Endometrial microvascular endothelial cells (primary cell): Measurements from ENCODE around the gene STXBP5L. TPM values are rescaled to one million over a fixed set of nuclear protein-coding genes. Genes with fewer than 3 reads are reported as not detected.
"Not testable (repeated sequence)": the region's sequence is repeated elsewhere in the genome, so short reads cannot be mapped to it uniquely, and the experiment has no call there.

Source experiments
- in situ Hi-C: cut with HindIII; loops from 2 replicates; pipeline ENCODE4 v1.10.0; 2017; ENCODE audit warnings: low sequenced_read_pairs, low pct_unique_long_range_greater_than_20kb; ENCODE audit errors: inconsistent ontology term
- total RNA-seq: library from RNA; depleted of rRNA; stranded (reverse); fragments of >200 nt; gene quantifications from one replicate; pipeline ENCODE4 v1.2.3, GENCODE V29; 2015; ENCODE audit errors: inconsistent ontology term

STXBP5L gene
- total RNA-seq, 1 donor from 2014 or later = not detected

- in situ Hi-C loops = no loop called here
These were observed 75.8 kb downstream of the STXBP5L start for GRCh38 chr3:120983841-120984240.

GRCh38 chr3:120985242-120985641, 77.2 kb downstream of the STXBP5L start:
- in situ Hi-C loops = no loop called here

- in situ Hi-C loops = no loop called here
These were observed 81.0 kb downstream of the STXBP5L start for GRCh38 chr3:120988994-120989393.

GRCh38 chr3:121018917-121019321, 110.9 kb downstream of the STXBP5L start:
- in situ Hi-C loops = no loop called here

- in situ Hi-C loops = no loop called here
These were observed 155.6 kb downstream of the STXBP5L start for GRCh38 chr3:121063628-121064027.

GRCh38 chr3:121064121-121064520, 156.1 kb downstream of the STXBP5L start:
- in situ Hi-C loops = no loop called here

DNA sequence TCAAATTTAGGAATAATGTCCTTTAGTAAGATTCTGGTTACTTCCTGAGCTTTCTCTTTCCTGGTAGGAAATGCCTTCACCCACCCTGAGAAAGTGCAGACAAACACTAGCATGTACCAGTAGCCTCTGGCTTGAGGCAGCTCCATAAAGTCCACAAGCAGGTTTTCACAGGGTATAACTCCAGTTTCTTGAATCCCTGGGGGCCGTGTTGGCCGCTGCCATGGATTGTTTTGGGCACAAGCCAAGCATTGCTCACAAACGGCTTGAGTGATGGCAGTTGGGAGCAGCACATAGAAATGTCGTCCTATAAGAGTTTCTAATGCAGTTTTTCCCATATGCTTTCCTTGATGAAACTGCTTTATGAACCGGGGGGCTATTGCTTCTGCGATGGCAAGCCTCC, 164.1 kb downstream of the STXBP5L start:
- in situ Hi-C loops = no loop called here

GRCh38 chr3:121073011-121073410, 165.0 kb downstream of the STXBP5L start:
- in situ Hi-C loops = no loop called here

DNA sequence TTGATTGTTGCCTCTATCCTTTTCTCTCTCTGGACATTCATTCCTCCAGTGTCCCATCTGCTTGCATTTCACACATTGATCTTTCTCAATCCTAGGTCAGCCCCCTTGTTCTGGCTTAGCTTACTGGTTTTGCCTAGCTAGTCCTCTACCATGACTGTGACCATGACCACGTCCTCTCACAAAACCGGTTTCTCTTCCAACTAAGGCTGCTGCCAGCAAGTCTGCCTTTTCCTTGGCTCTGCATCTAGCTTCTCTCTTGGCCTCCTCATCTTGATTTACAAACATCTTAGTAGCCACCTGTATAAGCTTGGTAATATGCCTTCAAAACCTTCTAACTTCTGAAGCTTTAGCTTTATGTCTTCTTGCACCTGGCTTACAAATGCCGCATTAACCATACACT, 167.2 kb downstream of the STXBP5L start:
- in situ Hi-C loops = no loop called here

DNA sequence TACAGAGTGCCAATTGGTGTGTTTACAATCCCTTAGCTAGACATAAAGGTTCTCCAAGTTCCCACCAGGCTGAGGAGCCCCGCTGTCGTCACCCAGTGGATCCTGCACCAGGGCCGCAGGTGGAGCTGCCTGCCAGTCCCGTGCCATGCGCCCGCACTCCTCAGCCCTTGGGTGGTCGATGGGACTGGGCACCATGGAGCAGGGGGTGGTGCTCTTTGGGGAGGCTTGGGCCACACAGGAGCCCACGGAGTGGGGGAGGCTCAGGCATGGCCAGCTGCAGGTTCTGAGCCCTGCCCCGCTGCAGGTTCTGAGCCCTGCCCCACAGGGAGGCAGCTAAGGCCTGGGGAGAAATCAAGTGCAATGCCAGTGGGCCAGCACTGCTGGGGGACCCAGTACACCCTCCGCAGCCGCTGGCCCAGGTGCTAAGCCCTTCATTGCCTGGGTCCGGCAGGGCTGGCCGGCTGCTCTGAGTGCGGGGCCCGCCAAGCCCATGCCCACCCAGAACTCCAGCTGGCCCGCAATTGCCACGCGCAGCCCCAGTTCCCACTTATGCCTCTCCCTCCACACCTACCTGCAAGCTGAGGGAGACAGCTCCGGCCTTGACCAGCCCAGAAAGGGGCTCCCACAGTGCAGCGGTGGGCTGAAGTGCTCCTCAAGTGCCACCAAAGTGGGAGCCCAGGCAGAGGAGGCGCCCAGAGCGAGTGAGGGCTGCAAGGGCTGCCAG, 170.5 kb downstream of the STXBP5L start:
- in situ Hi-C loops = not testable (repeated sequence)

GRCh38 chr3:121096953-121097352, 188.9 kb downstream of the STXBP5L start:
- in situ Hi-C loops = no loop called here

- in situ Hi-C loops = not testable (repeated sequence)
These were observed 203.1 kb downstream of the STXBP5L start for GRCh38 chr3:121111086-121111485.

DNA sequence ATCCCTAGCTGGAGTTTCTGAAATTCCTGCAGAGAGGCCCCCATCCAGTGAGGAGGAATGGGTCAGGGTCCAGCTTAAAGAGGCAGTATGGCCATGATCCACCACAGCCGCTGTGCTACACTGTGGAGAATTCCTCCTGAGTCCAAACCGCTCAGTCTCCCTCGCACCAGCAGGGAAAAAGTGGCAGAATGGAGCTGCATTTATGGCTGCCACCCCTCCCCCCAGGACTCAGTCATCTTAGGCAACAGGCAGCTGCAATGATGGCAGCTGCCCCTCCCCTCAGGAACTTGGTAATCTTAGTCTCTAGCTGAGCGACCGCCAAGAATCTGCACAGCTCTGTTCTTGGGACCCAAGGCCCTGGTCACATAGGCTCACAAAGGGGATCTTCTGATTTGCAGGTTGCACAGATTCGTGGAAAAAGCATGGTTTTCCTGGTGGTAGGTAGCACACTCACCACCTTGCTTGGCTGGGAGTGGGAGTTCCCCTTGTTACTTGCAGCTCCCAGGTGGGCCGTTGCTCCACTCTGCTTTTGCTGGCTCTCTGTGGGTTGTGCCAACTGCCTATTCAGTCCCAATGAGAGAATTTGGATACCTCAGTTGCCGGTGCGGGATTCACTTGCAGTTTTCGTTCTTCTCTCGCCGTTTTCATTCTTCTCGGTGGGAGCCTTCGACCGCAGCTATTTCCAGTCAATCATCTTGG, 204.1 kb downstream of the STXBP5L start:
- in situ Hi-C loops = no loop called here

GRCh38 chr3:121126033-121126706, 218.2 kb downstream of the STXBP5L start:
- in situ Hi-C loops = no loop called here

DNA sequence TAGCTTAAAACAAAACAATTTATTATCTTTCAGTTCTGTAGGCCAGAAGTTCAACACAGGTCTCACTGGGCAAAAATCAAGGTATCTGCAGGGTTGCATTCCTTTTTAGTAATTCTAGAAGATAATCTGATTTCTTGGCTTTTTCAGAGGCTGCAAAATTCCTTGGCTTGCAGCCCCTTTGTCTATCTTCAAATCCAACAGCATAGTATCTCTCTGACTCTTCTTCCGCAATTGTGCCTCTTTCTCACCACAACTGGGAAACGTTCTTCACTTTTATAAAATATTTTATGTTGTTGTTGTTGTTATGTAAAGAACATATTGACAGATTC, 218.7 kb downstream of the STXBP5L start:
- in situ Hi-C loops = no loop called here

DNA sequence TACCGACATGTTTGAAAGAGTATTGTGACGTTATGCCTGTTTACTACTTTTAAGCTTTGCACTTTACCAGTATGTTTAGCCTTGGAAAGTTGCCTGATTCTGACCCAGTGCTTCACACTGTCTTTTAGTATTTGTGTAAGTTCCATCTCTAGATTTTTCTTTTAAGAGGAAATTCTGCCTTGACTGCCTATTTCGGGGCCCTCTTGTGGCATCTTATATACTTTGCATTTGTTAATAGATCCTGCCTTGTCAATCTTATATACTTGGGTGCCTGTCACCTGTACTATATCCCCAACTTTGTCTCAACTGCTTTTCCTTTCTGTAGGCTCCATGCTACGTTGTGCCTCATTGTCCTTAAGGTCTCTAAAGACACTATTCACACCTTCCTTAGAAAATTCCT, 244.6 kb downstream of the STXBP5L start:
- in situ Hi-C loops = no loop called here

GRCh38 chr3:121153851-121154250, 245.8 kb downstream of the STXBP5L start:
- in situ Hi-C loops = no loop called here

- in situ Hi-C loops = no loop called here
These were observed 247.0 kb downstream of the STXBP5L start for GRCh38 chr3:121155028-121155427.

DNA sequence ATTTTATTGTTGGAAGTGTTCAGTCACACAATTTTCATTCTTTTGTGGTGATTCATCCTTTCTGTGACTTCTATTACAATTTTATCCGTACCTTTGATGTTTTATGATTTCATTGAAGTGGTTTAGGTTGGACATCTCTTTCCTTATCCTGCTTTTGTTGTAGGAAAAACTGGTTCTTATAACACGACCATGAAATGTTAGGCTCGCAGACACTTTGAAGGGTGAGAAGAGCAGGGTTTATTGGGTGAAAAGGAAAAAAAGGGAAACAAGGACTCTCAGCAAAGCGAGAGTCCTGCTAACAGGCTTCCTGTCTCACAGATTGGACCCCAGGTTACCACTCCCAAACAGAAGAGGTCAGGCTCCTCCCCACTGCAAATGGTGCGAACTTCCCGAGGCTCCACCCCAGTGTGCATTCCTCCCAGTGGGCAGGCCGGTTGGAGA, 257.4 kb downstream of the STXBP5L start:
- in situ Hi-C loops = no loop called here
